Measurements from ENCODE around the gene ENGASE.

DNA sequence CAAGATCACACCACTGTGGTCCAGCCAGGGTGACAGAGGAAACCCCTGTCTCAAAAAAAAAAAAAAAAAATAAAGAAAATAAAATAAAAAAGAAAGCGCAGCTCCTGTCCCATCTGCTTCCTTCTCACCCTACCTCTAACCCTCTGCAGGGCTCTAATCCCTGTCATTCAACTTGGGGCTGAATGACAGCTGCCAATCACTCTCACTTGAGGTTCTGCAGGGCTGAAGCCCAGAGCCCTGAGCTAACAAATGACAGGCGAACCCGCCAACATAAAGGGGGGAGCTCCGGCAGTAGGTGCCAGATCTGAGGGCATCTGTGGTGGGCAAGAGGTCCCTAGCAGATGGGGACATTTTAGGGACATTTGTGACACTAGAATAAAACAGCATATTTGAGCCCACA is 44.3 kb downstream of the ENGASE start:
- TF ChIP-seq CTCF (IDR thresholded peaks at IDR 0.05) (no peak), POLR2A (IDR thresholded peaks at IDR 0.05) (no peak)

Data from lower leg skin (tissue), 3 donors.